ENCODE data around the gene CDK11A. TPM values are rescaled to one million over a fixed set of nuclear protein-coding genes. Genes with fewer than 3 reads are reported as not detected.
"Not testable (repeated sequence)": the region's sequence is repeated elsewhere in the genome, so short reads cannot be mapped to it uniquely, and the experiment has no call there.

The CDK11A gene
- total and polyA plus RNA-seq, 11 donors, result 4.2 to 30.1 (median 16.7) TPM

DNA sequence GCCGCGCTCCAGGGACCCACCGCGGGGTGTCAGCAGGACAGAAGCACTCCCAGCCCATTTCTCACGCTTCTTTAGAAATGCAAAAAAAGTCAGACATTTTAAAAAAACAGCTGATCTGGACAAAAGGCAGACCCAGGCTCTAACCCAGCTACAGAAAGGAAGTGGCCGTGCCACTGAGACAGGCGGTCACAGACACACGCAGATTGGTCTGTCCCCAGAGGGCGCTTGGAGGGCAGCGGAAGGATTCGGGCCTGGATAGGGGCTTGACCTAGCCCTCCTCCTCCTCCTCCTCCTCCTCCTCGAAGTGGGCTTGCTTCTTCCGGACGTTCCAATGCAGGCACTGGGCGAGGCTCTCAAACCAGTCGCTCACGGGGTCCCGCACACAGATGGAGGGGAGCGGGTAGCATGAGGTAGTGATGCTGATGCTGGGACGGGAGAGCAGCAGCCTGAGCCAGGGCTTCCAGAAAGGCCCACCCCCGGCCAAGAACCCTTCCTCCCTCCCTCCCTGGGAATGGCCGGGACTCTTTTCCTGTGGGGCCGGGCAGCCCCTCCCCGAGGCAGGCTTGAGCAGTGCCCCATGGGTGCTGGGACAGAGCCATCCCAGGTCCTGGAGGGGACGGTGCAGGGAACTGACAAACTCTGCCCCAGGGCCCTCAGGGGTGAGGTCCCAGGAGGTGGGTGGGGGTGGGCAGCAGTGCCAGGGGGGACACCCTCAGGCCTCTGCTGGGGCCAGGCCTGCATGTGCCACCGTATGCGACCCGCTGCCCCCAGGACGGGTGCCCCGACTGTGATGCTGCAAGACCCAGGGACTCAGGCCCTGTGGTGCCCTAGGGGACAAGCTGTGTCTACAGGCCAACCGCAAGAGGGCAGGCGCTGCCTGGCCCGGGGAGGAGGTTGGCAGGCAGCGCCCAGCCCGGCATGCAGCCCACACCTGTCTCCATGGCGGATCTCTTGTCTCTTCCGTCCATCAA lies 28.8 kb upstream of the CDK11A start:
- Histone ChIP-seq H3K36me3 (peaks cover 0 to 58% (median 54%) of the 10 kb centered on the region in 9 donors), H3K9me3 (no peaks in the 10 kb centered on the region), H3K4me3 (no peak overlapping the region), H3K27me3 (no peaks in the 10 kb centered on the region), H3K27ac (no peak overlapping the region), H3K4me1 (no peaks in the 10 kb centered on the region)
- ATAC-seq (peak in 1 of 4 donors; percentile 8), DNase-seq (no peak)
- TF ChIP-seq, protein P1, sequence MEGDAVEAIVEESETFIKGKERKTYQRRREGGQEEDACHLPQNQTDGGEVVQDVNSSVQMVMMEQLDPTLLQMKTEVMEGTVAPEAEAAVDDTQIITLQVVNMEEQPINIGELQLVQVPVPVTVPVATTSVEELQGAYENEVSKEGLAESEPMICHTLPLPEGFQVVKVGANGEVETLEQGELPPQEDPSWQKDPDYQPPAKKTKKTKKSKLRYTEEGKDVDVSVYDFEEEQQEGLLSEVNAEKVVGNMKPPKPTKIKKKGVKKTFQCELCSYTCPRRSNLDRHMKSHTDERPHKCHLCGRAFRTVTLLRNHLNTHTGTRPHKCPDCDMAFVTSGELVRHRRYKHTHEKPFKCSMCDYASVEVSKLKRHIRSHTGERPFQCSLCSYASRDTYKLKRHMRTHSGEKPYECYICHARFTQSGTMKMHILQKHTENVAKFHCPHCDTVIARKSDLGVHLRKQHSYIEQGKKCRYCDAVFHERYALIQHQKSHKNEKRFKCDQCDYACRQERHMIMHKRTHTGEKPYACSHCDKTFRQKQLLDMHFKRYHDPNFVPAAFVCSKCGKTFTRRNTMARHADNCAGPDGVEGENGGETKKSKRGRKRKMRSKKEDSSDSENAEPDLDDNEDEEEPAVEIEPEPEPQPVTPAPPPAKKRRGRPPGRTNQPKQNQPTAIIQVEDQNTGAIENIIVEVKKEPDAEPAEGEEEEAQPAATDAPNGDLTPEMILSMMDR (IDR thresholded peaks at IDR 0.05), result no peak
- no peak for TF ChIP-seq POLR2A (IDR thresholded peaks at IDR 0.05)
- intact Hi-C loops (cut with DNase I), result loop anchor here in 1 of 10 donors (10.0 kb wide), 1 partner anchor 152 kb away; no protein-coding TSS in a partner anchor
- WGBS, 4 donors, result 81 to 87% (median 82%) methylated on average over 33 to 37 of the region's 37 CpGs

GRCh38 chr1:1752190-1752589 lies 28.0 kb upstream of the CDK11A start:
- H3K27ac ChIP-seq, result no peak overlapping the region
- WGBS, 4 donors, result 88 to 93% (median 91%) methylated on average over 10 to 11 of the region's 11 CpGs
- peaks cover 0 to 52% (median 51%) of the 10 kb centered on the region in 9 donors for H3K36me3 ChIP-seq
- no peaks in the 10 kb centered on the region for H3K9me3 ChIP-seq
- no peak overlapping the region for H3K4me3 ChIP-seq
- TF ChIP-seq, protein P1 (IDR thresholded peaks at IDR 0.05), result no peak
- TF ChIP-seq POLR2A (IDR thresholded peaks at IDR 0.05), result no peak
- DNase-seq, result no peak
- H3K27me3 ChIP-seq, result no peaks in the 10 kb centered on the region
- H3K4me1 ChIP-seq, result no peaks in the 10 kb centered on the region
- no peak for ATAC-seq
- intact Hi-C loops (cut with DNase I), result loop anchor here in 1 of 10 donors (10.0 kb wide), 1 partner anchor 153 kb away; no protein-coding TSS in a partner anchor

GRCh38 chr1:1749941-1750340 lies 25.8 kb upstream of the CDK11A start:
- H3K4me3 ChIP-seq, H3K4me1 ChIP-seq, H3K27ac ChIP-seq, H3K27me3 ChIP-seq, H3K9me3 ChIP-seq, ATAC-seq: not testable (repeated sequence)
- intact Hi-C loops (cut with DNase I), result loop anchor here in 2 of 10 donors (10.0 kb wide), 2 partner anchors 55 to 155 kb away; partner anchors contain the start of gene SLC35E2B (in 1 of the 2)
- 89 to 100% (median 91%) methylated on average over 1 to 8 of the region's 9 CpGs for WGBS, 4 donors
- peaks cover 0 to 30% (median 29%) of the 10 kb centered on the region in 9 donors for H3K36me3 ChIP-seq
- peak in 1 of 5 donors; percentile 13 for DNase-seq

DNA sequence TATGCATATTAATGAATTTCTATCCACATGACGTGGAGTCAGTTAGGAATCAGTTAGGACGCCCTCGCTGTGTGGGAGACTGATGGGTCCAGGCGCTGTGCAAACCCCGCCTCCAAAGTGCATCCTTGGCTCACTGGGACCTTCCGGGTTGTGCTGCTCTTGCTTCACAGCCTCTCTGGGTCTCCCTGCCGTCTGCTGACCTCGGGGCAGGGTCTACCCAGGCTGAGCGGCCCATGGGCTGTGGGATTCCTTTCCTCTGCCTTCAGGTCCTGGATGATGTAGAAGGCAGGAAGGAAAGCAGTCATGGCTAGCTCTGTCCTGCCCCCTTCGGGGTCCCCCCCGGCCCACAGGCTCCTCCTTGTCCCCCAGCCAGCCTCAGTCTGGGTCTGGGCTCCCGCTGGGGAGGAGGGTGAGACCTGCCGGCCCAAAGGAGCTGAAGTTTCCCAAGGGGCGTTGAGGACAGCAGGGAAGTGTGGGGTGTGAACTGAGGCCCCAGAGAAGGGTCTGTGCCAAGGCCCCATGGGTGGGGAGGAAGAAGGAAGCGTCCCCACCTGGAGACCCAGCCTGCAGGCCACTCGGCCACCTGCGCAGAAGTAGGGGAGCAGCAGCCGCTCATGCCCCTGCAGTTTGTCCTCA lies 24.6 kb upstream of the CDK11A start:
- intact Hi-C loops (cut with DNase I), result loop anchor here in 1 of 10 donors (10.0 kb wide), 1 partner anchor 54 kb away; the partner anchor contains the start of gene SLC35E2B
- H3K4me1 ChIP-seq, result no peaks in the 10 kb centered on the region
- TF ChIP-seq POLR2A (IDR thresholded peaks at IDR 0.05), result no peak
- TF ChIP-seq, protein P1 (IDR thresholded peaks at IDR 0.05), result no peak
- 75 to 84% (median 78%) methylated on average over 13 to 18 of the region's 18 CpGs for WGBS, 4 donors
- no peaks in the 10 kb centered on the region for H3K27me3 ChIP-seq
- peak in 1 of 5 donors; percentile 17 for DNase-seq
- H3K4me3 ChIP-seq, result no peak overlapping the region
- no peak for ATAC-seq
- H3K9me3 ChIP-seq, result no peaks in the 10 kb centered on the region
- H3K27ac ChIP-seq, result no peak overlapping the region
- H3K36me3 ChIP-seq, result peaks cover 0 to 18% (median 18%) of the 10 kb centered on the region in 9 donors

DNA sequence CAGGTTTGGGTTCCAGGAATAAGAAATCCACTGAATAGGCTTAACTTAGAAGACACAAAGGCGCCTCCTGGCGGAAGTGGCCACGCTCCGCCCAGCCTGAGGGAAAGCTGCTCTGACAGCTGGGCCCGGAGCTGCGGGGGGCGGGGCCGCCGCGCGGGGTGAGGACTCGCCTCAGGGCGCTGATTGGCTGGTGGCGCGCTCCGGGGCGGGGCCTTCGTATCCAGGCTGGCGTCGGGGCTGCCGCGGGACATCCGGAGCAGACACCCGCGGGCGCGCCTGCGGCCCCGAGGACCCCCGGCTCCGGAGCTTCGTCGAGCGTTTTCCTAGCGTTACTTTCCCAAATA lies 22.4 kb upstream of the CDK11A start:
- no CpG with 5 or more reads among the region's 35 CpGs for WGBS, 4 donors
- H3K27me3 ChIP-seq, H3K36me3 ChIP-seq, DNase-seq, H3K9me3 ChIP-seq, H3K4me1 ChIP-seq: not testable (repeated sequence)
- peak overlapping the region in 9 of 12 donors; percentile 31 to 62 (median 58) for H3K4me3 ChIP-seq
- intact Hi-C loops (cut with DNase I), result loop anchor here in 1 of 10 donors (10.0 kb wide), 1 partner anchor 52 kb away; the partner anchor contains the start of gene SLC35E2B
- peak overlapping the region in 9 of 12 donors; percentile 74 to 97 (median 91) for H3K27ac ChIP-seq
- peak; percentile 94 to 96 (median 94) for ATAC-seq

All from heart left ventricle (tissue), 16 donors.